ENCODE results near the gene MEGF10. TPM values are rescaled to one million over a fixed set of nuclear protein-coding genes. Genes with fewer than 3 reads are reported as not detected.

MEGF10 gene
- total RNA-seq, 1 donor from 2014 or later, result 13.3 TPM

DNA sequence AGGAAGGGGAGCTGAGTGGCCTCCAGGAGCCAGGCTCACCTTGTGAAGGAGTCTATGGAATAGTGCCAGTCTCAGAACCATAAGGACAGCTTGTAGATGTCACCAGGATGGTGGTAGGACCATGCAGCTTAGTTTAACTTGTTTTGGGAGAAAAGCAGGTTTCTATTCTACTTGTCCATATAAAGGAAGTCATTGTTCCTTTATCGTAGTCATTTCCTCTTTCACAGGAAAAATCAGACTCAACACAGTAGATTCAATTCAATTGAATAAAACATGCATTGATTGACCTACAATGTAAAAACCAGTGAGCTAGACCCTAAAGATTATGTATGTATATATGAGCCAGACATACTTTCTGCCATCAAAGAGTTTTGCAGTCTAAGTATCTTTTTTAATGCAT, 53.3 kb downstream of the MEGF10 start:
- DNase-seq (ENCODE audit: extremely low spot score, unreplicated experiment), result no peak
- TF ChIP-seq, protein P1, sequence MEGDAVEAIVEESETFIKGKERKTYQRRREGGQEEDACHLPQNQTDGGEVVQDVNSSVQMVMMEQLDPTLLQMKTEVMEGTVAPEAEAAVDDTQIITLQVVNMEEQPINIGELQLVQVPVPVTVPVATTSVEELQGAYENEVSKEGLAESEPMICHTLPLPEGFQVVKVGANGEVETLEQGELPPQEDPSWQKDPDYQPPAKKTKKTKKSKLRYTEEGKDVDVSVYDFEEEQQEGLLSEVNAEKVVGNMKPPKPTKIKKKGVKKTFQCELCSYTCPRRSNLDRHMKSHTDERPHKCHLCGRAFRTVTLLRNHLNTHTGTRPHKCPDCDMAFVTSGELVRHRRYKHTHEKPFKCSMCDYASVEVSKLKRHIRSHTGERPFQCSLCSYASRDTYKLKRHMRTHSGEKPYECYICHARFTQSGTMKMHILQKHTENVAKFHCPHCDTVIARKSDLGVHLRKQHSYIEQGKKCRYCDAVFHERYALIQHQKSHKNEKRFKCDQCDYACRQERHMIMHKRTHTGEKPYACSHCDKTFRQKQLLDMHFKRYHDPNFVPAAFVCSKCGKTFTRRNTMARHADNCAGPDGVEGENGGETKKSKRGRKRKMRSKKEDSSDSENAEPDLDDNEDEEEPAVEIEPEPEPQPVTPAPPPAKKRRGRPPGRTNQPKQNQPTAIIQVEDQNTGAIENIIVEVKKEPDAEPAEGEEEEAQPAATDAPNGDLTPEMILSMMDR (conservative IDR thresholded peaks at IDR 0.05), result no peak
- no peaks in the 10 kb centered on the region for H3K4me1 Mint-ChIP-seq (ENCODE audit: unreplicated experiment)
- peaks cover 6% of the 10 kb centered on the region for H3K9me3 Mint-ChIP-seq
- peaks cover 3% of the 10 kb centered on the region for H3K27me3 Mint-ChIP-seq
- H3K36me3 Mint-ChIP-seq, result peaks cover 3% of the 10 kb centered on the region
- H3K27ac Mint-ChIP-seq, result no peak overlapping the region
- H3K4me3 Mint-ChIP-seq, result no peak overlapping the region

DNA sequence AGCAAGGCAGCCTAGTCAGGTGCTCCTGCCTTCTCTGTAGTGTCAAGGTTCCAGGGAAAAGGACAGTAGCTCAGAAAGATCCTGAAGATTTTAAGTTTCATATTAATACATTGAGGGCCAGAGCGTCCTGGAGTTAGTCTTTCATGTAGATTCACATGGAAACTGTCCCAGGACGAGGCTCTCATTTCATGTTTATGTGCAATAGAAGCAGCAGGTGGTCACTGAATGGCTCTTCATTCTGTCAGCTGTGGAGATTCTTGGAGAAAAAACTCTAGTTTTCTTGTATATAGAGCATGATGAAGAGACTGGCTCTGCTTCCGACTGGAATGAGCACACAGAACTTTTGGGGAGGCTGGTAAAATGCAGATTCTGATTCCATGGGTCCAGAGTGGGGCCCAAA, 54.3 kb downstream of the MEGF10 start:
- Mint-ChIP-seq H3K4me3 (no peak overlapping the region), H3K27ac (no peak overlapping the region), H3K36me3 (peaks cover 3% of the 10 kb centered on the region), H3K4me1 (ENCODE audit: unreplicated experiment) (no peaks in the 10 kb centered on the region), H3K27me3 (peaks cover 3% of the 10 kb centered on the region), H3K9me3 (peaks cover 6% of the 10 kb centered on the region)
- TF ChIP-seq, protein P1 (conservative IDR thresholded peaks at IDR 0.05), result no peak
- DNase-seq (ENCODE audit: extremely low spot score, unreplicated experiment), result no peak

DNA sequence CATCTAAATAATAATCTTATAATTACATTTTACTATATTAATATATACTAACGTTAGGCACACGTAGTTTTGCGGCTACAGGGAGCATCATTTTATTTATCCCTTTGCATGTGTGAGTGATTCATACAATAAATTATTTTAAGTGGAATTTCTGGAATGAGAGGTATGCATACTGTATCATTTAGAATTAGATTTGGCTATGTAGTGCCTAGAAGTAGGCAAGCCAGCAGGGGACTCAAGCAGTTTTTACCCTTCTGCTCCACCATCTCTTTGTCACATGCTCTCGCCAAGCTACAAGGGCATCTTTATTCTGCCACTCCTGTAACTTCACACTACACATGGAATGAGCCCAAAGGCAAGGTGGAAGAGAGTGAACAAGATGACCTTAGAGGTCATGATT, 60.8 kb downstream of the MEGF10 start:
- Mint-ChIP-seq H3K27ac (no peak overlapping the region), H3K9me3 (no peaks in the 10 kb centered on the region), H3K4me3 (no peak overlapping the region)

DNA sequence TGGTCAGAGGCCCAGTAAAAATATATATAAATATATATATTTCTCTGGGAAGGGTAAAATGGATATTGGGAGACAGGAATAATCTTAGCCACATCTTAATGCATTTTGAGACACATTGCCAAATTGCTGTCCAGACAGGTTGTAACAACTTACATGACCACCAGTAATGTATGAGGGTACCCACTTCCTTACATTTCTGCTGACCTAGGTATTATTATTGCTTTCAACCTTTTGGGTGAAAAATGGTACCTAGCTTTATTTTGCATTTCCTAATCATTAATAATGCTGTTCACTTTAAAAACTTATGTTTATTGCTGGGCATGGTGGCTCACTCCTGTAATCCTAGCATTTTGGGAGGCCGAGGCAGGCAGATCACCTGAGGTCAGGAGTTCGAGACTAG, 61.5 kb downstream of the MEGF10 start:
- Mint-ChIP-seq H3K9me3 (no peaks in the 10 kb centered on the region), H3K27me3 (no peaks in the 10 kb centered on the region), H3K4me3 (no peak overlapping the region), H3K27ac (no peak overlapping the region), H3K4me1 (ENCODE audit: unreplicated experiment) (peaks cover 20% of the 10 kb centered on the region), H3K36me3 (no peaks in the 10 kb centered on the region)
- no peak for DNase-seq (ENCODE audit: extremely low spot score, unreplicated experiment)
- TF ChIP-seq, protein P1 (conservative IDR thresholded peaks at IDR 0.05), result no peak

More for the DNA sequence above, 60.8 kb downstream of the MEGF10 start:
- TF ChIP-seq, protein P1 (conservative IDR thresholded peaks at IDR 0.05), result no peak
- Mint-ChIP-seq H3K36me3 (no peaks in the 10 kb centered on the region), H3K27me3 (no peaks in the 10 kb centered on the region), H3K4me1 (ENCODE audit: unreplicated experiment) (peaks cover 20% of the 10 kb centered on the region)
- DNase-seq (ENCODE audit: extremely low spot score, unreplicated experiment), result no peak

DNA sequence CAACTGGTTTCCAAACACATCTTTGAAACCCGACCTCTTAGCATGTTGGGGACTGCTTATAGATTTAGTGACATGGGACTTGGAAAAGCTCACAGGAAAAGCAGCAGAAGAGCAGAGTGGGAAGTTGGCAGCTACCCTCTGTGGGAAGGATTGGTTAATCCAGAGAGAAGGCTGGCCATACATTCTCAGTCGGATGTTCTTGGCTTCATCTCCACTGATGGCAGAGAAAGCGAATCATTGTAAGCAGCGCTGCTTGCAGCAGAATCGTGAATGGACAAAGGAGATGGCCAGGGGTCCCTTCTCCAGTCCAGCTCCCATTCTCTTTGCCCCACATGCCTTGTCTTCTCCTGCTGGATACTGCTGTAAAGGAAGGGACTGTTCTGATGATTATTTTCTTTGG, 62.7 kb downstream of the MEGF10 start:
- peaks cover 20% of the 10 kb centered on the region for H3K4me1 Mint-ChIP-seq (ENCODE audit: unreplicated experiment)
- no peak for DNase-seq (ENCODE audit: extremely low spot score, unreplicated experiment)
- H3K4me3 Mint-ChIP-seq, result no peak overlapping the region
- H3K27me3 Mint-ChIP-seq, result no peaks in the 10 kb centered on the region
- no peaks in the 10 kb centered on the region for H3K9me3 Mint-ChIP-seq
- no peaks in the 10 kb centered on the region for H3K36me3 Mint-ChIP-seq
- no peak overlapping the region for H3K27ac Mint-ChIP-seq
- TF ChIP-seq, protein P1 (conservative IDR thresholded peaks at IDR 0.05), result no peak

DNA sequence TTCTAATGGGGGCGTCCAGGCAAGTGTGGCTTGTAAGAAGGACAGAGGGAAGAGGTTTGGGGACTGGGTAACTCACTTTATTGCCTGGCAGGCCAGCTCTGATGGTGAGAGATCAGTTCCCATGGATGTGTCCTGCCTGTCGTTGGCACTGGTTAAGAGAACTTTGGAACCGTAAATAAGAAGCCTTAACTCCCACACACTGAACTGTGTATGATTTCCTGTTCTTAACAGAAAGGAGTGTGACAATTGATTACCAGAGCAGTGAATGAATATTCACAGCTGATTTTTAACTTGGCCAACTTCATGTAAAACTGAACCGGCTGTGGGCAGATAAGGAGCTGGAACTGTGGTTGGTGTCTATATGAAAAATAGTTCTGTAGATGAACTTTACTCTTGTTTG, 63.2 kb downstream of the MEGF10 start:
- DNase-seq (ENCODE audit: extremely low spot score, unreplicated experiment), result no peak
- H3K4me1 Mint-ChIP-seq (ENCODE audit: unreplicated experiment), result peaks cover 20% of the 10 kb centered on the region
- no peaks in the 10 kb centered on the region for H3K9me3 Mint-ChIP-seq
- no peaks in the 10 kb centered on the region for H3K27me3 Mint-ChIP-seq
- TF ChIP-seq, protein P1 (conservative IDR thresholded peaks at IDR 0.05), result no peak
- no peak overlapping the region for H3K4me3 Mint-ChIP-seq
- no peaks in the 10 kb centered on the region for H3K36me3 Mint-ChIP-seq
- no peak overlapping the region for H3K27ac Mint-ChIP-seq
